Activated T-cell treated with anti-CD3 and anti-CD28 coated beads, Interleukin-2, amount 50 U/mL, for 48 hours (primary cell): Measurements from ENCODE around the gene ISLR.

ENCODE experiments used
- DNase-seq, 2 experiments: peaks; one replicate each; pipeline ENCODE4 v3.0.0-alpha.2; 2020

ISLR gene

DNA sequence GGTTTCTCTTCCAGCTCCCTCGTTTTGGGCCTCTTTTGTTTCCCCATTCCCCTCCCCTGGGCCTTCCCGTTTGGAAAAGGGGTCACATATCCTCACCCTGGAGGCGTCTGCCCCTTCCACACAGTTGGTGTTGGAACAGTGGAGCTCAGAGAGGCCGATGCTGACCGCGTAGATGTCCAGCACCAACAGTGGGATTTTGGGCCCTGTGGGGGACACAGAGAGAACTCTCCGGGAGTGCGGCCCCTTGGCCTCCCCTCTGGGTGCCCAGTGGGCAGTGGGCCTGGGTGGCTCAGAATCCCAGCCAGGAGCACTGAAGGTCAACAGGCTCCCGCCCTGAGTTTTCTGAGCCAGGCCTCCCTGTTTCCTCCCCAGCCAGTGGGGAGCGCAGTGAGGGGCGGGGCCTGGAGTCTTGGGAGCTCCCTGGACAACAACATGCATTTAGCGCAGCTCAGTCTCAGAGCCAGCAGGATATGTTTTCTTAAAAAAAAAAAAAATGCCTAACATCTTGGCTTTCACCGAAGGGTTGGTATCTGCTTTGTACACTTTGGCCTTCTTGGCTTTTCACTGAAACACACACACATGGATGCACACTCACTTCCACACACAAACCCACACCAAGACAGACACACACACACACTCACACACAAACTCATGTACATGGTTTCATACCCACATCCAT, 670 bp upstream of the ISLR start:
- no peak for DNase-seq

- DNase-seq, result no peak
Measured at GRCh38 chr15:74174219-74174957, 878 bp downstream of the ISLR start.

DNA sequence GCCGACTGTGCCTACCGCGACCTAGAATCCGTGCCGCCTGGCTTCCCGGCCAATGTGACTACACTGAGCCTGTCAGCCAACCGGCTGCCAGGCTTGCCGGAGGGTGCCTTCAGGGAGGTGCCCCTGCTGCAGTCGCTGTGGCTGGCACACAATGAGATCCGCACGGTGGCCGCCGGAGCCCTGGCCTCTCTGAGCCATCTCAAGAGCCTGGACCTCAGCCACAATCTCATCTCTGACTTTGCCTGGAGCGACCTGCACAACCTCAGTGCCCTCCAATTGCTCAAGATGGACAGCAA, 1.4 kb downstream of the ISLR start:
- DNase-seq, result no peak

DNA sequence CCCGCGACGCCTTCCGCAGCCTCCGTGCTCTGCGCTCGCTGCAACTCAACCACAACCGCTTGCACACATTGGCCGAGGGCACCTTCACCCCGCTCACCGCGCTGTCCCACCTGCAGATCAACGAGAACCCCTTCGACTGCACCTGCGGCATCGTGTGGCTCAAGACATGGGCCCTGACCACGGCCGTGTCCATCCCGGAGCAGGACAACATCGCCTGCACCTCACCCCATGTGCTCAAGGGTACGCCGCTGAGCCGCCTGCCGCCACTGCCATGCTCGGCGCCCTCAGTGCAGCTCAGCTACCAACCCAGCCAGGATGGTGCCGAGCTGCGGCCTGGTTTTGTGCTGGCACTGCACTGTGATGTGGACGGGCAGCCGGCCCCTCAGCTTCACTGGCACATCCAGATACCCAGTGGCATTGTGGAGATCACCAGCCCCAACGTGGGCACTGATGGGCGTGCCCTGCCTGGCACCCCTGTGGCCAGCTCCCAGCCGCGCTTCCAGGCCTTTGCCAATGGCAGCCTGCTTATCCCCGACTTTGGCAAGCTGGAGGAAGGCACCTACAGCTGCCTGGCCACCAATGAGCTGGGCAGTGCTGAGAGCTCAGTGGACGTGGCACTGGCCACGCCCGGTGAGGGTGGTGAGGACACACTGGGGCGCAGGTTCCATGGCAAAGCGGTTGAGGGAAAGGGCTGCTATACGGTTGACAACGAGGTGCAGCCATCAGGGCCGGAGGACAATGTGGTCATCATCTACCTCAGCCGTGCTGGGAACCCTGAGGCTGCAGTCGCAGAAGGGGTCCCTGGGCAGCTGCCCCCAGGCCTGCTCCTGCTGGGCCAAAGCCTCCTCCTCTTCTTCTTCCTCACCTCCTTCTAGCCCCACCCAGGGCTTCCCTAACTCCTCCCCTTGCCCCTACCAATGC, 2.0 kb downstream of the ISLR start:
- no peak for DNase-seq

DNA sequence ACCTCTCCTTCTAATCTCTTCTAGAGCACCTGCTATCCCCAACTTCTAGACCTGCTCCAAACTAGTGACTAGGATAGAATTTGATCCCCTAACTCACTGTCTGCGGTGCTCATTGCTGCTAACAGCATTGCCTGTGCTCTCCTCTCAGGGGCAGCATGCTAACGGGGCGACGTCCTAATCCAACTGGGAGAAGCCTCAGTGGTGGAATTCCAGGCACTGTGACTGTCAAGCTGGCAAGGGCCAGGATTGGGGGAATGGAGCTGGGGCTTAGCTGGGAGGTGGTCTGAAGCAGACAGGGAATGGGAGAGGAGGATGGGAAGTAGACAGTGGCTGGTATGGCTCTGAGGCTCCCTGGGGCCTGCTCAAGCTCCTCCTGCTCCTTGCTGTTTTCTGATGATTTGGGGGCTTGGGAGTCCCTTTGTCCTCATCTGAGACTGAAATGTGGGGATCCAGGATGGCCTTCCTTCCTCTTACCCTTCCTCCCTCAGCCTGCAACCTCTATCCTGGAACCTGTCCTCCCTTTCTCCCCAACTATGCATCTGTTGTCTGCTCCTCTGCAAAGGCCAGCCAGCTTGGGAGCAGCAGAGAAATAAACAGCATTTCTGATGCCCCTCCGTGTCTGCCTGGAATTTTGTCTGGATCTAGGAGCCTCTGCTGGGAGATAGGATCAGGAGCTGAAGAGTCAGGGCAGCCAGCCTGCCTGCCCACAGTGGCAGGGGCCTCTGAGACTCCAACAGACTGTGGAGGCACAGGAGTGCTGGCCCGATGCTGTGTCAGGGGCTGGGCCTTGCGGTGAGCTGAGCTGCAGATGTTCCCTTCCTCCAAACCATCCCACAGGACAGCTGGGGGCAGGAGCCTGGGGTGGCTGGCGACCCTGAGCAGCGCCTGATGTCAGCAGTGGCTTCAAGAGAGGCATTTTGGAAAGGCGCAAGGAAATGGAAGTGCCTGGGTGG, 3.0 kb downstream of the ISLR start:
- no peak for DNase-seq

DNA sequence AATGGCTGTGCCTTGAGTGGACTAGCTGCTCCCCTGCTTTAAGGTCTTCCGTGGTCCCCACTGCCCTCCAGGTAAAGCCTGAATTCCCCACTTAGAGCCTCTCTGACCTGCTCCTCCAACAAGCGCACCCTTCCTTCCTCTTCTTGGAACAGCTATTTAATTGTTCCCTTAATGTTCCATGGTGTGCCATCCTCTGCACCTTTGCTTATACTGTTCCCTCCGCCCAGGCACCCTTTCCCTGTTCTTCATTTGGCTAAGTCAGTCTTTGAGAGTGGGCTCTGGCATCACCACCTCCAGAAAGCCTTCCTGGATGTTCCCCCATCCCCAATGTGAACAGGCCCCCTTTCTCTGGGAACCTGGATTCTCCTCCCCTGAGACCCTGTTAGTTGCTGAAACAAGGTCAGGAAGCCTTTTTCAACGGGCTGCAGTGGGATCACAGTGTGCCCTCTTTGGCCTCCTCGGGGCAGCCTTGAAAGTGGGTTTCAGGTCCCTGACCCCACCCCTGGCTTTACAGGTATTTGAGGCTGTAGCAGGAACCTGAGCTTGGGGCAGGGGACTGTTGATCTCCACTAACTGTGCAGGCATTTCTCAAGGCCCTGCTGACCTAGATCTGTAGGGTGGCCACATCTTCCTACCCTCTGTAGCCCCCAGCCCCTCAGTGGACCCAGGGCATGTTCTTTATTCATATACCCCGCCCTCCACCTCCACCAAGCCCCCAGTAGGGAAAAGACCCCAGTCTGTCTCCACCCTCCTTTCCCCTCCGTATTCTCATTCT, 5.0 kb downstream of the ISLR start:
- DNase-seq, result no peak

- no peak for DNase-seq
Measured at GRCh38 chr15:74179101-74179841, 5.8 kb downstream of the ISLR start.

DNA sequence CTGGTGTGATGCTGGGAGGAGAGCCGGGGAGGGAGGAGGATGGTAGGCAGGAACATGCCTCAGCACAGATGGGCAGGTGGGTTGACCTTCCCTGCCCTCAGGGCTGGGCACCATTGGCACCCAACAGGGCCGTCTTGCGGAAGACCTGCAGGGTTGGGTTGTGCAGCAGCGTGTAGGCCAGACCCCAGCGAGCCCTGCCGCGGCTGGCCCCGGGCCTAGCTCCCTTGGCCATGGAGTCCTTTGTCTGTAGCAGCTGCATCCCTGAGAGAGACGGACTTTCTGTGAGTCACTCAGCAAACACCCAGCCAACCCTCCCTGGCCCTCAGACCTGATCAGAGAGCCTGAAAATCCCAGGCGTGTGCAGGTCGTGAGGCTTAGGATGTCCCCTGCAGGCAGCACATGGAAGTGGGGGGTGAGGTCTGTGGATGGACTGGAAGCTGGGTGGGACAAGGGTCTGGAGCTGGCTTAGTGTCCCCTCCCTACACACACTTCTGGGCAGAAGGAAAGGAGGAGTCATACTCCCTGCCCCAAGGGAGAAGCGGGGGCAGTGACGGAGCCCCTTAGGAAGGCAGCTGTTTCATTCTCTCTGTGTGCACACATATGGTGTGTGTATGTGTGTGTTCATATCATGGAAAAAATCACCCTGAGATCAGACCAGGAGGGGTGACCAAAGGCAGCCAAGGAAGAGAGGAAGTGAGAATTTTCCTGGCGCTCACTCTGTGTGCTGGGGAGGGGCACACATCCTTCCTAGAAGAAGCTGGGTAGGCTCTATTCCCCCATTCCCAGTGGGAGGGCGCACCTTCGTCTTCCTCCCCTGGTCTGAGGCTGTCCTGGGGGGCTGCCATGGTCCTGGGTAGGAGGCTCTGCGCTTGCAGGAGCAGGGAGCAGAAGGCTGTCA, 6.7 kb downstream of the ISLR start:
- no peak for DNase-seq

GRCh38 chr15:74180881-74181602, 7.5 kb downstream of the ISLR start:
- DNase-seq, result no peak

- DNase-seq, result no peak
Measured at GRCh38 chr15:74182131-74182530, 8.6 kb downstream of the ISLR start.

DNA sequence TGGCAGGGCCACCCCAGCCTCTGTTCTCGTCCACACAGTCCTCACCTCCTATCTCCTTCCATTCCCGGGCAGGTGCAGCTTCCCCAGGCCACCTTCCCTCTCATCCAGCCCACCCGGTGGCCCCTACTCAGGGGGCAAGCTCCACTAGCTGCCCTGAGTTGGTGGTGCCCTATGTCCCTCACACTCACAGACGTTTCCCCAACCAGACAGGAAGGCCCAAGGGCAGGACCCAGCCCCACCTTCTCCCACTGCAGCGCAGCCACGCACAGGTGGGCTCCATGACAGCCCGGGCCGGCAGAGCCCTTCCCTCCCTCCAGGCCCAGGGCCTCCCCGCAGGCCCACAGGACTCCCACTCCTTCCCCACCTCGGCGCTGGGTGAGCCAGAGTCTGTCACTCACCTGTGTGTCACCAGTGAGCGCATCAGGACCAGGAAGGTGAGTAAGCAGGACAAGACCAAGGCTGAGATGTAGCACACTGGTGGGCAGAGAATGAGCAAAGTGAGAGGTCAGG, 11.1 kb downstream of the ISLR start:
- peak; percentile 32 to 50 for DNase-seq

DNA sequence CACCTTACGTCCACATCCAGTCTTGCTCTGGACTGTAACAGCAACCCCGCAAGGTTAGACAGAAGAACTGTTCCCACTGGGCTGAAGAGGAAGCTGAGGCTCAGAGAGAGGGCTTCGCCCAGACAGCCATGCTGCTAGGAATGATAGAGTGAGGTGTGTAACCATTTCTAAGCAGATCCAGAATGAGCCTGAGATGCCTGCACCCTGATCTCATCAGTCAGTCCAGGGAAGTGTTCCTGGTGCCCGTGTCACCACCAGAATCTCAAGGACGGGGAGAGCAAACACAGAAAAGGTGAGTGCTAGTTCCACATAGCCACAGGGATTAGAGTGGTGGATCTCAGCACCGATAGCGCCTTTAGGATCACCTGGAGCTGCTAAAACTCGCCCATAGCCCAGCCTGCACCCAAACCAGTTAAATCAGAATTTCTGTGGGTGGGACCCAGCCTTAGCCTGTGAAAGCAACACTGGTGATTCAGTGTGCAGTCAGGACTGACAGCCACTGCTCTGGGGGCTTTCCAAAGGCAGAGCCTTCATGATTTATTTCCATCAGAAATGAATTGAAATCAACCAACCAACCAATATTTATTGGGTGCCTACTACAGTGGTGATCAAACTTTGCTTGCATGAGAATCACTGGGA, 12.3 kb downstream of the ISLR start:
- DNase-seq, result peak in 1 of 2 experiments; percentile 36

GRCh38 chr15:74188216-74188615, 14.7 kb downstream of the ISLR start:
- DNase-seq, result no peak

- DNase-seq, result no peak
Measured at GRCh38 chr15:74191798-74192197, 18.3 kb downstream of the ISLR start.

GRCh38 chr15:74192751-74193150, 19.2 kb downstream of the ISLR start:
- DNase-seq, result no peak

DNA sequence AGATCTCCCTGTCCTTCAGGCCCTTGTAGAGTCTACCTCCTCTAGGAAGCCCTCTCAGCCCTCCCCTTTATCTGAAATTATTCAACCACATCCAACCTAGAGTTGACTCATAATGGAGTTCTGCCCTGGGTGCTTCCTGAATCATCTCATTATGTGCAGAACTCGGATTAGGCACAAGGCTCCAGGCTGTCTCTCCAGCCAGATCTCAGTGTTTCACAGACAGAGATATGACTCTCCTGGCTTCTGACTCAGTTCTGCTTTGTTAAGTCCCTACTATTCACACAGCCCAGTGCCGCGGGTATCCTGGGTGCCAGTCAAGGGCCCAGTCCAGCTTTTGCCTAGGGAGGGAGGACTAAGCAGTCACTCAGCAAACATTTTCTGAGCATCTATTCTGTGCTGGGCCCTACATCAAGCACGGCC, 19.8 kb downstream of the ISLR start:
- no peak for DNase-seq

- DNase-seq, result no peak
Measured at GRCh38 chr15:74193905-74194304, 20.4 kb downstream of the ISLR start.
